HG03460 (cell line): Measurements from ENCODE around the gene ARID3B.
"Not testable (repeated sequence)": the region's sequence is repeated elsewhere in the genome, so short reads cannot be mapped to it uniquely, and the experiment has no call there.

Experiments used
- ATAC-seq: cut with Tn5 transposase; IDR thresholded peaks from one replicate; pipeline ENCODE4 v1.9.1; 2021; ENCODE audit not compliant: unreplicated experiment

Gene ARID3B, protein sequence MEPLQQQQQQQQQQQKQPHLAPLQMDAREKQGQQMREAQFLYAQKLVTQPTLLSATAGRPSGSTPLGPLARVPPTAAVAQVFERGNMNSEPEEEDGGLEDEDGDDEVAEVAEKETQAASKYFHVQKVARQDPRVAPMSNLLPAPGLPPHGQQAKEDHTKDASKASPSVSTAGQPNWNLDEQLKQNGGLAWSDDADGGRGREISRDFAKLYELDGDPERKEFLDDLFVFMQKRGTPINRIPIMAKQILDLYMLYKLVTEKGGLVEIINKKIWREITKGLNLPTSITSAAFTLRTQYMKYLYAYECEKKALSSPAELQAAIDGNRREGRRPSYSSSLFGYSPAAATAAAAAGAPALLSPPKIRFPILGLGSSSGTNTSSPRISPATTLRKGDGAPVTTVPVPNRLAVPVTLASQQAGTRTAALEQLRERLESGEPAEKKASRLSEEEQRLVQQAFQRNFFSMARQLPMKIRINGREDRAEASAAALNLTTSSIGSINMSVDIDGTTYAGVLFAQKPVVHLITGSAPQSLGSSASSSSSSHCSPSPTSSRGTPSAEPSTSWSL

DNA sequence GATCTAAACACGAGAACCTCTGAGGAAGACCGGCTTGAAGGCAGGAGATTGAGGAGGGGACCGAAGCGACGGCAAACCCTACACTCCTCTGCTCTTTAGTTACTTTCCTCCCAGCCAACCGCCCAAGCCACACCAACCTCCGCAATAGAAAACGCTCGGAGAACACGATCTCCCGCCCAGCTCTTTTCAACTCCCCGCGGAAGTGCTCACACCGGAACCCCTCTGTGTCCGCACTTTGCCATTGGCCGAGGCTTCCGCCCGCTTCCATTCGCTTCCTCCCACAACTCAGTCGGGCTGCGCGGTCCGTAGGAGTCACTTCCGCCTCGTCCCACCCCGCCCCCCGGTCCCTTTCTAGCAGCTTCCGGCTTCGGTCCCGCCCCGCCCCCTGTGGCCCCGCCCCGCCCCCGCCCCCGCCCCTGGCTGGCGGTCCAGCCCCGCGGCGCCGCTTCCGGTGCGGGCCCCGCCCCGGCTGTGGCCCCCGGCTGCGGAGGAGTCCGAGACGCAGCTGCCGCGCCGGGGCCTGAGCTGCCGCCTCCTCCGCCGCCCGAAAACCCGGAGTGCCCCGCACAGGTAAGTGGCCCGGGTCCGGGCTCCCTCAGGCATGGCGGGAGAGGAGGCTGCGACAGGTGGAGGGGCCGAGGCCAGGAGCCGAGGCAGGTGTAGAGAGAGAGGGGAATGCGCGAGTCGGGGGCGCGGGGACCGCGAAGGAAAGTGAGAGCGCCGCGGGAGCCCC is at the start of gene ARID3B:
Gene ARID3B, plus strand, starts transcription at position 460 of the 733 bp plus-strand sequence. CDS start 2,717 bp downstream, outside the sequence.
- peak; percentile 71 for ATAC-seq

DNA sequence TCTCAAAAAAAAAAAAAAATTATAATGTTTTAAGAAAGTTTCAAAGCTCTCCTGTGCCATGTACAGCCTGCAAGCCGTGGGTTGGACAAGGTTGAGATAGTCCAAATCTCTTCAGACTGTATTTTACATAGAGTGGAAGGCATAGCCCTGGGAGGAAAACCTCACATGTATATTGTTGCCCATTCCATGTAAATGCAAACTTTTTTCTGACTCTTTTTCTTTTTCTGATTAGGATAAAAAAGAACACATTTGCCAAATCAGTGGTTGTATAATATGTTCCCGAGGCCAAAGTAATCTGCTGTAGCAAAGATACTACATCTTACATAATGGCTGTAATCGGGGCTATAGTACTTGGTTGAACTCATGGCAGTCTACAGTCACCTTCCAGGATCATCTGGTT is 44.4 kb upstream of the ARID3B start:
- ATAC-seq = no peak

DNA sequence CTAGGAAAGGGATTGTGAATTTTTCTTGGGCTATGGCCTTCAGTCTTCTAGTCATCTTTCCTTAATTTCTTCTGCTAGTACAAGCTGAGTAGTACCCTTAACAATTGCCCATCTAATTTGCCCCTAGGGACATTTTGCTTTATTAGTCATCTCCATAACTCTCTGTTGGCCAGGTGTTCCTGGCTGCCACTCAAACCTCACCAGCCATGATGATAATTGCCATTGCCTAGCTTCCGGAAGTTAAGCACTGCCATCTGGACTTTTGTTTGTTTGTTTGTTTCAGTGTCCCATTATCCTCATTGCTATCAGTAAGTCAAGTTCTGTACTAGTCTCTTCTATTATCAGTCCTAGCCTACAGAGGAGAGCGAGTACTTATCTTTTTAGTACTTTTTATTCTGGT is 43.4 kb upstream of the ARID3B start:
- no peak for ATAC-seq

DNA sequence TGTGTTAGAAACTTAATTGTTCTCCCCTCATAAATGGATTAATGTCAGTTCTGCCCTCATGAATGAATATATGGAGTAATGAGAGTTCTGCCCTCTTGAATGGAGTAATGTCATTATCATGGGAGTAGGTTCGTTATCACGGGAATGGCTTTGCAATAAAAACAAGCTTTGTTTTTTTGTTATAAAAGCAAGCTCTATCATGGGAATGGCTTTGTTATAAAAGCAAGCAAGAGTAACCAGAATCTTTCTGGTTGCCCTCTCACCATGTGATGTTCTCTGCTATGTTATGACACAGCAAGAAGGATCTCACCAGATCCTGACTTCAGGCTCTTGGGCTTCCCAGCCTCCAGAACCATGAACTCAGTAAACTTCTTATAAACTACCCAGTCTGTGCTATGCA is 41.7 kb upstream of the ARID3B start:
- ATAC-seq = no peak

DNA sequence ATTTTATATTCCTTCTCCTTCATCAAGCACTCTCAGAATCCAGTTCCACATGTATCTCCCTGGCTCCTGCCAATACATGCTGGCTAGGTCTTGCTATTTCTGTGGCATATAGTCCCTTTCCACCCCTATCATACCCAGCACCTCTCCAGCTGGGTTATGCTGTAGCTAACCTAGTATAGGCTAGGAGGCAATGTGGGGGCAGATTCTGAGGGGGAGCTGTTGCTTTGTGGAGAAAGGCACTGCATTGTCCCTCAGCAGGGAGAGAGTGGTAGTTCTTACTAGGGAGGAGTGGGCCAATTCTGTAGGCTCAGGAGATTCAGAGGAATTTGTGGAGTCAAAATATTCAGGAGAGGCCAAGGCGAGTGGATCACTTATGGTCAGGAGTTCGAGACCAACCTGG is 40.6 kb upstream of the ARID3B start:
- ATAC-seq = no peak

DNA sequence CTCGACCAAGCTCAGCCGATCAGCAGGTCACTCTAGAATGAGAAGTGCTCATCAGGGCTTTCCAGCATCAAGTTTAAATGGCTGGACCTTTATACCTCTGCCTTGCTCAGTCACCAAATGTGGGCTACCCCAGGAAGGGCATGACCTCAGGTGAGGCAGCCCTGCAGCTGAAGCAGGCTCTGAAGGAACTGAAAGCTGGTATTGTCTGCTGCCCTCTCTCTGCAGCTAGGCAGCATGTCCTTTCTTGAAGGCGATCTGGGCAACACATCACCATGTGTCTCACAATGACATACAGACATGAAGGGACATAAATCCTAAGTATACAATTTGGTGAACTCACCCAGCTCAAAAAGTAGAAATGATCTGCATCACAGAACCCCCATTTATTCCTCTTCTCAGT is 38.7 kb upstream of the ARID3B start:
- ATAC-seq = no peak

DNA sequence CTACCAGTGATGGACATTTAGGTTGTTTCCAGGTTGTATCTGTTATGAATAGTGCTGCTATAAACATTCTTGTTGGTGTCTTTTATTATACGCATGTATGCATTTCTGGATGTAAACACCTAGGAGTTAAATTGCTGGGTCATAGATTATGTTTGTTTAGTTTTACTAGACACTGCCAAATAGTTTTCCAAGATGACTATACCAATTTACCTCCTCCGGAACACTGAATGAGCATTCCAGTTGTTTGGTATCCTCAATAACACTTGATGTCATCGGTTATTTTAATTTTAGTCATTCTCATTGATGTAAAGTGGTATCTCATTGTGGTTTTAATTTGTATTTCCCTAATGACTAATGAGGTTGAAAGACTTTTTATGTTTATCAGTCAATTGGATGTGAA is 36.6 kb upstream of the ARID3B start:
- ATAC-seq = no peak

DNA sequence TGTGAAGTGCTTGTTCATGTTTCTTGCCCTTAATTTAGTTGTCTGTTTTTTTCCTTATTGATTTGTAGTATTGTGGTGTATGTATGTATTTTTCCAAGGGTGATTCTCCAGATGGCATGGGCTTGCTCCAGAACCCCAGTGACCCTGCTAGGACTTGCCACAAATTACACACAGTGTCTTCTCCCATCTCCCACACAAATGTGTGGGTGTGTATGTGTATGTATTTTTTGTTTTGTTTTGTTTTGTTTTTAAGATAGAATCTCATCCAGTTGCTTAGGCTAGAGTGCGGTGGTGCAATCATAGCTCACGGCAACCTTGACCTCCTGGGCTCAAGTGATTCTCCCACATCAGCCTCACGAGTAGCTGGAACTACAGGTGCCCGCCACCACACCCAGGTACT is 36.2 kb upstream of the ARID3B start:
- no peak for ATAC-seq

DNA sequence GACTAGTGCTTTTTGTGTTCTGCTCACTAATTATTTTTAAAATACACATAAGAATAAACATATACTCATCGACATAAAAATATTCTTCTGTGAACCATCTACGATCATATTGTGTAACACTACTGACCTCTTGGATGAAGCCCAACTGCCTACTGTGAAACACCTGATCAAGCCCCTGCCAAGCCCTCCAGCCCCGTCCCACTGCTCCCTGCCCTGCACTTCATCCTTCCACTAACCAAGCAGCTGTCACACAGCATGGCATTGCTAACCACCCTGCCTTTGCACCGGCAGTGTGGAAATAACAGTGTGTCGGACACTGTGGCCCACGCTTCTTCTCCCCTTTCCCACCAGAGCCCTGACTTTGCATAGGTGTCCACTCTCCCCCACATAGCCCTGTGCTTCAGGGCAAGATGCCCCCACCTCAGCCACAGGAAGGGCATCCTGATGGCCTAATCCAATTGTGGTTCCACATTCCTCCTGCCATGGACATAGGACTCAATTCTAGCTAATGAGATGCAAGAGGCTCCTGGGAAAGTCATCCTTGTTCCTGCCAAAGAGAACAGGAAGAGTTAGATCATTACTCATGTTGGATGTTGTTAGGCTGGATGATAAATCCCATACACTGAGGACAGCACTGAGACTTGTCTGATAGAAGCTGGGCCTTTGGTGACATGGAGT is 35.0 kb upstream of the ARID3B start:
- ATAC-seq = no peak

DNA sequence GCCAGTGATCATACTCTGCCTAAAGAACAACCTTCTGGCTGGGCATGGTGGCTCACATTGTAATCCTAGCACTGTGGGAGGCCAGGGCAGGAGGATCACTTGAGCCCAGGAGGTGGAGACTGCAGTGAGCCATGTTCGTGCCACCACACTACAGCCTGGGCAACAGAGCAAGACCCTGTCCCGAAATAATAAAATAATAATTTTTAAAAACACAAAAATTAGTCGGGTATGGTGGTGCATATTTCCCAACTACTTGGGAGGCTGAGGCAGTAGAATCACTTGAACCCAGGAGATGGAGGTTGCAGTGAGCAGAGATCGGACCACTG is 34.5 kb upstream of the ARID3B start:
- no peak for ATAC-seq

DNA sequence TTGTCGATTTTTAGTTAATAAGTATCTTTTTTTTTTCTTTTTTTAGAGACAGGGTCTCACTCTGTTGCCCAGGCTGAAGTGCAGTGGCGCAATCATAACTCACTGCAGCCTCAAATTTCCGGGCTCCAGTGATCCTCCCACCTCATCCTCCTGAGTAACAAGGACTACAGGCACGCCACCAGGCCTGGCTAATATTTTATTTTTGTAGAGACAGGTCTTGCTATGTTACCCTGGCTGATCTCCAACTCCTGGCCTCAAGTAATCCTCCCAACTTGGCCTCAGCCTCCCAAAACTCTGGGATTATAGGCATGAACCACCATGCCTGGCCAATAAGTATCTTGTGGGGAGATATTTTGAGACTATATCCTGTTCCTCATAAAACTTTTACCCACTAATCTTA is 29.4 kb upstream of the ARID3B start:
- peak; percentile 58 for ATAC-seq

DNA sequence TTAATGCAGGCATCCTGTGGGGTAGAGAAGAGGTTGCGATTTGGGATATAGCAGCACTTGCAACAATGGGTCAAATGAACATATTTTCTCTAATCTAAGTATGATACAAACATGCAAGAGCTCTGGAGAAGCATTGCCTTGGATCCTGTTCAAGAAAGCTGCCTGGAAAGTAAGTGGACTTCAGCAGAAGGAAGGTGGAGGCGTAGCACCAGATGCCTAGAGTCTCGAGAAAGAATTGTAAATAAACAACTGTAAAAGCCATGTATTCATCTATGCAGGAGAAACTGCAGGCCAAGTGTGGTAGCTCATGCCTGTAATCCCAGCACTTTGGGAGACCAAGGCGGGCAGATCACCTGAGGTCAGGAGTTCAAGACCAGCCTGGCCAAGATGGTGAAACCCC is 27.0 kb upstream of the ARID3B start:
- ATAC-seq = not testable (repeated sequence)

DNA sequence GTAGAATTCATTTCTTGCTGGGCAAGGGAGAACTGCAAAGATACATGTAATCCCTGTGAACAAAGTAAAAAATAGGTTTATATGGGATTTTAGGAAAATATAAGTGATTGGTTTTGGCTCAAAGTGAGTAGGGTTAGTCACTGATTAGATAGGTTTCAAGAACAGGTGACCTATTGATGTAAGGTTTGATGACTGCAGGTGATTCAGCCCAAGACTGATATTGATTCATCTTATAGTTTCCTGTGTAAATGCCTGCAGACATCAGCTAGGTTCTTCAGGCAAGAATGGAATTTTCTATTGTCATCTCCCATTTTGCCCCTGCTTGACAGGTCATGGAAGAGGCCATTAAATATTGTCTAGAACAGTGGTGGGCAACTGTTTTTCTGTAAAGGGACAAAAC is 23.9 kb upstream of the ARID3B start:
- ATAC-seq = no peak

DNA sequence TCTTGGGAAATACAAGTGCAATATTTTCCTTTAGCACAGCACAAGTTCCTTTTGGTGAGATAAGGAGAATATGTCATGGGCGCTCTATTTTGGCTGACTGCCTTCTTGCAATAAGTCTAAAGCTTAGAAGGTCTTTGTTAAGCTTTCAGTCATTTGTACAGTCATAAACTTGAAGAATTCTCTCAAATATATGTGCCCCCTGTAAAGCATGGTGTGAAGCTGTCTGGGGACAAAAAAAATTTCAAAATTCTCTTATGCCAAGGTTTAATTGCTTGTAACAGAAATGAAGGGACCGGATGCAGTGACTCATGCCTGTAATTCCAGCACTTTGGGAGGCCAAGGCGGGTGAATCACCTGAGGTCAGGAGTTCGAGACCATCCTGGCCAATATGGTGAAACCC is 21.7 kb upstream of the ARID3B start:
- no peak for ATAC-seq

DNA sequence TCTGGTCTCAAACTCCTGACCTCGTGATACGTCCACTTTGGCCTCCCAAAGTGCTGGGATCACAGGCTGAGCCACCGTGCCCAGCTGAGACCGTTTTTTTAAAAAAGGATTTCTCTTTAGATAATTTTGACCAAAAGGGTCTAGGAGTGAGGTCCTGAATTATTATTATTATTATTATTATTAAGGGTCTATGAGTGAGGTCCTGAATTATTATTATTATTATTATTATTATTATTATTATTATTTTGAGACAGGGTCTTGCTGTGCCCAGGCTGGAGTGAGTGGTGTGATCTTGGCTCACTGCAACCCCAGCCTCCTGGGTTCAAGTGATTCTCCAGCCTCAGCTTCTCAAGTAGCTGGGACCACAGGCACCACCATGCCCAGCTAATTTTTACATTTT is 20.6 kb upstream of the ARID3B start:
- no peak for ATAC-seq

DNA sequence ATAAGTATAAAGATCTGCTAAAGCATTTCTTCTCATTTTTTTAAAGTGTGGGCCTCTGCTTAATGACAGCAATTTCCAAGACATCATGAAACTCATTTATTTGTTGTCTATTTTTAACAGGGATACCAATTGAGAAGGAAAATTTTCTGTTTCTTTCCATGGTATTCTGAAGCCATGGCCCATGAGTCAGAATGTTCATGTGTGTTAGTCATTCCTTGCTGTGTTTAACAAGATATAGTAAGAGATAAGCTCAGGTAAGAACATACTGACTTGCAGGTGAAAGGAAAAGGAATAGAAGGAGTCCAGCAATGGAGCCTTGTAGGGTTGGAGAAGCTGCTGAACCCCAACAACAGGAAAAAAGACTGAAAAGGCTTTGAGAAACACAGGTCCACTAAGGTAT is 17.0 kb upstream of the ARID3B start:
- ATAC-seq = no peak

DNA sequence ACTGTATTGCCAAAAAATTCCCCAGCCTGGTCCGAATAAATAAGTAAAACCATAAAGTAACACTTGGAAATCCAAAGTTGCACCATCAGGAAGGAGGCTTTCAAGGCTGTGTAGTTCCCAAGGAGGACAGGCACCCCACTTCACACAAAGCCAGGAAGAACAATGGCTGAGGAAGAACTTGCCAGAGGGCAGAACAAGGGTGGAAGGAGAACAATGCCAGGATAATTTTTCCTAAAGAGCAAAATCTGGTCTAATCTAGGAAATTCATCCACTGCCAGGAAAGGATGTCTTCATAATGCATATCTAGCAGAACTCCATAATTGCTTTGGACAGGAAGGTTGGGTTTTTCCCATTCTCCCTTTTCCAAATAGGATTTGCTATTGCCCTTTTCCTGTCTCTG is 15.7 kb upstream of the ARID3B start:
- ATAC-seq = no peak

DNA sequence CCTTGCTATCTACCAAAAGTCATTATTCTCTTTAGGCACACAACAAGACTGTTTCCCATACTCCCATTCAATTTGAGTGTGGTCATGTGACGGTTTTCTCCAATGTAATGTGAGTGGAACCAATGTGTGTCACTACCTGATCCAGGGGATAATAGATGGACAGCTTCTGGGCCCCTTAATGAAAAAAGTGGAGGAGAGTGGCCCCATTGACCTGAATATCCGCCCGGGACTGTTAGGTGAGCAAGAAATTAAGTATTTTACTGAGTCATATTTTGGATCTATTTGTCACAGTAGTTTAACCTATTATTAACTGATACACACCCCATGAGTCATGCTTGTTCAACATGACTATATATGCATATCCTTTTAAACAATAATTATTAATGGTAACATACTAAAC is 15.1 kb upstream of the ARID3B start:
- no peak for ATAC-seq

DNA sequence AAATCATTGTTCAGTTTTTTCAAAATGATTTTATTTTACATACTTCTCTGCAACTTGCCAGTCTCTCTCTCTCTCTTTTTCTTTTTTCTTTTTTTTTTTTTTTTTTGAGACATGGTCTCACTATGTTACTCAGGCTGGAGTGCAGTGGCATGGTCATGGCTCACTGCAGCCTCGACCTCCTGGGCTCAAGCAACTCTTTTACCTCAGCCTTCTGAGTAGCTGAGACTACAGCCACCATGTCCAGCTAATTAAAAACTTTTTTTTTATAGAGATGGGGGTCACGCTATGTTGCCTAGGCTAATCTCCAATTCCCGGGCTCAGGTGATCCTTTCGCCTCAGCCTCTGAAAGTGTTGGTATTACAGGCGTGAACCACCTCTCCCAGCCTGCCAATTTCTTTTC is 12.1 kb upstream of the ARID3B start:
- no peak for ATAC-seq

DNA sequence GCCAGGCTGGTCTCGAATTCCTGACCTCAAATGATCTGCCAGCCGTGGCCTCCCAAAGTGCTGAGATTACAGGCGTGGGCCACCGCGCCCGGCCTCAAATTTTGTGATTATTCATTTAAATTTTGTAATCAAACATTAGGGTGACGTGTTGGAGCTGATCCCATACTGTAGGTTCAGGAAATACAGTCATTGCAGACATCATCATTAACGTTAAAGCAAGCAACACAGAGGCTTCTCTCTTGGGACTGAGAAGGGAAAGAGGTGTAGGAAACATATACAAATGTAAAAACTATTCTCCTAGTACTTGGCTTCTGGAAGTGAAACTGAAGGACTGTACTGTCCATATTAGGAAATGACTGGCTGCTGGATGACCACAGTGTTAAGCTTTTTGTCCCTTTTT is 11.1 kb upstream of the ARID3B start:
- no peak for ATAC-seq

DNA sequence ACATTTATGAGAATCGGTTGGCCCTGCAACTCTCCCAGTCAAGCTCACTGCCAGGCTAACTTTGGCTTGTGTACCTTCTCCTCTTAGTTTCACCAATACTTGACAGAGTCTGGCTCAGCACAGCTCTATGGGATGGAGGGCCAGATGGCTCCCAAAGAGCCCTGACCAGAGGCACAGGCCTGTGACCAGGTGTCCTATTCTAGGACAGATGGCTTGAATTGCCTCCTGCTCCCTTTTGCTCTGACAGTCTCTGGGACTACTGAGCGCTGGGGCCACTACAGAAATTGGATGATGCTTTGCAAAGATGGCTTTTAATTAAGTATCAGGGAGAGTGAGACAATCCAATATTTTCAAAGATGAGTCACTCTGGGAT is 10.3 kb upstream of the ARID3B start:
- ATAC-seq = no peak
